ENCODE measurements around the gene ATOH7. TPM values are rescaled to one million over a fixed set of nuclear protein-coding genes. Genes with fewer than 3 reads are reported as not detected.

Gene ATOH7
- total RNA-seq, 1 donor from 2014 or later = 0.65 TPM

- Mint-ChIP-seq H3K27me3 (peaks cover 7% of the 10 kb centered on the region), H3K27ac (no peak overlapping the region), H3K9me3 (ENCODE audit: low read depth) (no peaks in the 10 kb centered on the region), H3K4me1 (ENCODE audit: low read depth) (no peaks in the 10 kb centered on the region), H3K36me3 (ENCODE audit: insufficient read depth) (no peaks in the 10 kb centered on the region), H3K4me3 (ENCODE audit: low read depth) (no peak overlapping the region)
- peak; percentile 41 for TF ChIP-seq CTCF (IDR thresholded peaks at IDR 0.05; ENCODE audit: unreplicated experiment)
- no peak for DNase-seq (ENCODE audit: low spot score, unreplicated experiment)
Observed at GRCh38 chr10:68223535-68224165, 8.3 kb downstream of the ATOH7 start.

- no peak overlapping the region for H3K4me3 Mint-ChIP-seq (ENCODE audit: low read depth)
- no peaks in the 10 kb centered on the region for H3K4me1 Mint-ChIP-seq (ENCODE audit: low read depth)
- DNase-seq (ENCODE audit: low spot score, unreplicated experiment) = no peak
- H3K36me3 Mint-ChIP-seq (ENCODE audit: insufficient read depth) = no peaks in the 10 kb centered on the region
- H3K27ac Mint-ChIP-seq = no peak overlapping the region
- no peaks in the 10 kb centered on the region for H3K9me3 Mint-ChIP-seq (ENCODE audit: low read depth)
- H3K27me3 Mint-ChIP-seq = peaks cover 5% of the 10 kb centered on the region
- TF ChIP-seq CTCF (IDR thresholded peaks at IDR 0.05; ENCODE audit: unreplicated experiment) = no peak
Observed at GRCh38 chr10:68222391-68222790, 9.5 kb downstream of the ATOH7 start.

- TF ChIP-seq CTCF (IDR thresholded peaks at IDR 0.05; ENCODE audit: unreplicated experiment) = no peak
- no peak for DNase-seq (ENCODE audit: low spot score, unreplicated experiment)
- Mint-ChIP-seq H3K4me1 (ENCODE audit: low read depth) (no peaks in the 10 kb centered on the region), H3K27me3 (peaks cover 5% of the 10 kb centered on the region), H3K27ac (no peak overlapping the region), H3K36me3 (ENCODE audit: insufficient read depth) (no peaks in the 10 kb centered on the region), H3K9me3 (ENCODE audit: low read depth) (no peaks in the 10 kb centered on the region), H3K4me3 (ENCODE audit: low read depth) (no peak overlapping the region)
Observed at GRCh38 chr10:68221196-68221595, 10.7 kb downstream of the ATOH7 start.

- DNase-seq (ENCODE audit: low spot score, unreplicated experiment) = no peak
- TF ChIP-seq CTCF (IDR thresholded peaks at IDR 0.05; ENCODE audit: unreplicated experiment) = no peak
- peaks cover 5% of the 10 kb centered on the region for H3K27me3 Mint-ChIP-seq
- no peak overlapping the region for H3K4me3 Mint-ChIP-seq (ENCODE audit: low read depth)
- H3K4me1 Mint-ChIP-seq (ENCODE audit: low read depth) = no peaks in the 10 kb centered on the region
- no peak overlapping the region for H3K27ac Mint-ChIP-seq
- no peaks in the 10 kb centered on the region for H3K9me3 Mint-ChIP-seq (ENCODE audit: low read depth)
- no peaks in the 10 kb centered on the region for H3K36me3 Mint-ChIP-seq (ENCODE audit: insufficient read depth)
Observed at GRCh38 chr10:68218786-68219185, 13.1 kb downstream of the ATOH7 start.

- peaks cover 3% of the 10 kb centered on the region for H3K4me1 Mint-ChIP-seq (ENCODE audit: low read depth)
- H3K4me3 Mint-ChIP-seq (ENCODE audit: low read depth) = no peak overlapping the region
- DNase-seq (ENCODE audit: low spot score, unreplicated experiment) = no peak
- no peak overlapping the region for H3K27ac Mint-ChIP-seq
- H3K36me3 Mint-ChIP-seq (ENCODE audit: insufficient read depth) = no peaks in the 10 kb centered on the region
- H3K9me3 Mint-ChIP-seq (ENCODE audit: low read depth) = no peaks in the 10 kb centered on the region
- peak; percentile 67 for TF ChIP-seq CTCF (IDR thresholded peaks at IDR 0.05; ENCODE audit: unreplicated experiment)
- H3K27me3 Mint-ChIP-seq = peaks cover 14% of the 10 kb centered on the region
Observed at GRCh38 chr10:68212721-68213352, 19.1 kb downstream of the ATOH7 start.

All from progenitor cell of endocrine pancreas (in vitro differentiated cells).